ENCODE results near the gene TNRC18.

The TNRC18 gene

GRCh38 chr7:5453566-5454075 lies 30.0 kb upstream of the TNRC18 start:
- TF ChIP-seq, protein P1, sequence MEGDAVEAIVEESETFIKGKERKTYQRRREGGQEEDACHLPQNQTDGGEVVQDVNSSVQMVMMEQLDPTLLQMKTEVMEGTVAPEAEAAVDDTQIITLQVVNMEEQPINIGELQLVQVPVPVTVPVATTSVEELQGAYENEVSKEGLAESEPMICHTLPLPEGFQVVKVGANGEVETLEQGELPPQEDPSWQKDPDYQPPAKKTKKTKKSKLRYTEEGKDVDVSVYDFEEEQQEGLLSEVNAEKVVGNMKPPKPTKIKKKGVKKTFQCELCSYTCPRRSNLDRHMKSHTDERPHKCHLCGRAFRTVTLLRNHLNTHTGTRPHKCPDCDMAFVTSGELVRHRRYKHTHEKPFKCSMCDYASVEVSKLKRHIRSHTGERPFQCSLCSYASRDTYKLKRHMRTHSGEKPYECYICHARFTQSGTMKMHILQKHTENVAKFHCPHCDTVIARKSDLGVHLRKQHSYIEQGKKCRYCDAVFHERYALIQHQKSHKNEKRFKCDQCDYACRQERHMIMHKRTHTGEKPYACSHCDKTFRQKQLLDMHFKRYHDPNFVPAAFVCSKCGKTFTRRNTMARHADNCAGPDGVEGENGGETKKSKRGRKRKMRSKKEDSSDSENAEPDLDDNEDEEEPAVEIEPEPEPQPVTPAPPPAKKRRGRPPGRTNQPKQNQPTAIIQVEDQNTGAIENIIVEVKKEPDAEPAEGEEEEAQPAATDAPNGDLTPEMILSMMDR (IDR thresholded peaks at IDR 0.05; ENCODE audit: low read depth, low read length, missing control alignments) = no peak
- no peak overlapping the region for H3K27ac ChIP-seq
- no peaks in the 10 kb centered on the region for H3K36me3 ChIP-seq (replicated peaks)
- no peaks in the 10 kb centered on the region for H3K27me3 ChIP-seq (replicated peaks)
- no peak overlapping the region for H3K4me3 ChIP-seq (ENCODE audit: low read depth, low read length)
- in situ Hi-C loops (cut with HindIII; ENCODE audit: low pct_ligation_motif_present, low sequenced_read_pairs) = no loop called here
- no peak for DNase-seq

DNA sequence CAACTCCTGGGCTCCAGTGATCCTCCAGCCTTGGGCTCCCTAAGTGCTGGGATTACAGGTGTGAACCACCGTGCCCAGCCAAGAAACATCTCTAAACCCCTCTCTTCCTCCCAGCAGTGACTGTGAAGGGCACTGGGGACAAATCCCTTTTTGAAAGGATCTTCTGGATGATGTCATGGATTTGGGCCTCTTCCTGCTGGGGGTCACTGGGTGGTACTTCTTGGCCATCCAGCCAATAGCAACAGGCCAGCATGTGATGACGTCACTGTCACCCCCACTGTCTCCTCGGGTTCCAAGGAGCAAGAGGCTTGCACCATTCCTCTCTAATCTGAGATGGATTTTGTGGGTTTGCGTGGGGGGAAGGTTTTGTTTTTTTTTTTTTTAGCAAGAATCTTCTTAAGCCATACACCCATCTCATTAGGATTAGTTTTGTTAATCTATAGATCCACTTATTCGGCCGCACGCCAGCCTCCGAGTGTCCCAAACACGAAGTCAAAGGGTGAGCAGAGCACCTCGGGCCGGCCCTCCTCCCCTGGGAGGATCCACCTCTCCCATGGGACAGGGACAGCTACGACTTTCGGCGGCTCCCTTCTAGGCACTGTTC lies 29.4 kb upstream of the TNRC18 start:
- peak; percentile 59 for DNase-seq
- in situ Hi-C loops (cut with HindIII; ENCODE audit: low pct_ligation_motif_present, low sequenced_read_pairs) = no loop called here
- TF ChIP-seq, protein P1 (IDR thresholded peaks at IDR 0.05; ENCODE audit: low read depth, low read length, missing control alignments) = no peak
- no peaks in the 10 kb centered on the region for H3K36me3 ChIP-seq (replicated peaks)
- H3K4me3 ChIP-seq (ENCODE audit: low read depth, low read length) = no peak overlapping the region
- H3K27me3 ChIP-seq (replicated peaks) = no peaks in the 10 kb centered on the region
- no peak overlapping the region for H3K27ac ChIP-seq

DNA sequence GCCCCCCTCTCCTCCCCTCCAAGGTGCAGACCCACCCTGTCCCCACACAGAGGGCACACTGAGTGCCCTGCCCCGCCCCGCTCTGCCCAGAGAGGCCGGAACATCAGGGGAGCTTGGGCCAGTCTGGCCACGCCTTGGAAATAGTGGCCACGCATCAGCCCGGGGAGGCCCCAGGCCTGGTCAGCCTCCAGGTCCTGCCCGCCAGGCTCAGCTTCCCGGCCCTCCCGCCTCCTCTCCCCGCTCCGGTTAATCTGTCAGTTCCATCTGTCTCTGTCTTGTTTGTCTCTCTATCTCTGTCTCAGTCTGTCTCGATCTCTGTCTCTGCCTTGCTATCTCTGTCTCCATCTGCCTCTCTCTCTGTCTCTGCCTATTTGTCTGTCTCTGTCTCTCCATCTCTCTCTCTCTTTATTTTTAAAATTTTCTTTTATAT lies 28.9 kb upstream of the TNRC18 start:
- TF ChIP-seq, protein P1 (IDR thresholded peaks at IDR 0.05; ENCODE audit: low read depth, low read length, missing control alignments) = no peak
- no peaks in the 10 kb centered on the region for H3K36me3 ChIP-seq (replicated peaks)
- DNase-seq = no peak
- in situ Hi-C loops (cut with HindIII; ENCODE audit: low pct_ligation_motif_present, low sequenced_read_pairs) = no loop called here
- no peaks in the 10 kb centered on the region for H3K27me3 ChIP-seq (replicated peaks)
- no peak overlapping the region for H3K4me3 ChIP-seq (ENCODE audit: low read depth, low read length)
- H3K27ac ChIP-seq = no peak overlapping the region

GRCh38 chr7:5451391-5451790 lies 27.8 kb upstream of the TNRC18 start:
- in situ Hi-C loops (cut with HindIII; ENCODE audit: low pct_ligation_motif_present, low sequenced_read_pairs) = no loop called here
- TF ChIP-seq, protein P1 (IDR thresholded peaks at IDR 0.05; ENCODE audit: low read depth, low read length, missing control alignments) = no peak
- H3K27ac ChIP-seq = no peak overlapping the region
- no peaks in the 10 kb centered on the region for H3K36me3 ChIP-seq (replicated peaks)
- DNase-seq = no peak
- no peaks in the 10 kb centered on the region for H3K27me3 ChIP-seq (replicated peaks)
- no peak overlapping the region for H3K4me3 ChIP-seq (ENCODE audit: low read depth, low read length)

DNA sequence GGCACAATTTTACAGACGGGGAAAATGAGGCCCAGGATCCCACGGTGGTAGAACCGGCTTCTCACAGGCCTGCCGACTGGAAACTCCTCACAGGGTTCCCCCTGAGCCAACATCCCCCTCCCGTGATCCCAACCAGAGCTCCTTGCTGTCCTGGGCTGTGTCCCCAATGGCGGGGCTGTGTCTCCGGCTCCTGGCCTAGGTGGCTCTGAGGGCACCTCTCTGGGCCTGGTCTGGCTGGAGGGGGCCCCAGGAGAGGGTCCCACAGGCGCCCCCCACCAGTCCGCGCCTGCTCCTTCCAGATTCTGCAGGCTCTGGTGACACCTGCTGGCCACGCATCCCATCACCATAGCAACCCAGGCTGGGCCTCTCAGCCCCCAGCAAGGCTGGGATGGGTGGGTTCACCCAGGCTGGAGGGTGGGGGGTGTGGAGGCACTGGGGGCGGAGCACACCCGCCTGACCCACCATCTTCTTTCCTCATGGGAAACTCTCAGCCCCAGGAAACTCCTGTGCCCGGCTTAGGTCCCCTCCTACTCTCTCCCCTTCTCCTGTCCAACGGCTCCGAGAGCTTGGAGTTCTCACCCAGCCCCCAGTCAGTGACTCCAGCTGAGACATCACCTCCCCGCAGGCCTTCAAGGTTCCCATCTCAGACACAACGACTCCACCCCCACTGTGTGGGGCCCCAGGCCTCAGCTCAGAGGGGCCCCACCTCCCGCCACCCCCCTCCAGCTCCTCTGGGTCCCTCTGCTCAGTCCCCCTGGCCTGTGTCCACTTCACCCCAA lies 27.1 kb upstream of the TNRC18 start:
- TF ChIP-seq, protein P1 (IDR thresholded peaks at IDR 0.05; ENCODE audit: low read depth, low read length, missing control alignments) = peak; percentile 74
- in situ Hi-C loops (cut with HindIII; ENCODE audit: low pct_ligation_motif_present, low sequenced_read_pairs) = no loop called here
- DNase-seq = peak; percentile 29

More for the DNA sequence above, 27.1 kb upstream of the TNRC18 start:
- H3K36me3 ChIP-seq (replicated peaks) = no peaks in the 10 kb centered on the region
- no peak overlapping the region for H3K27ac ChIP-seq
- no peaks in the 10 kb centered on the region for H3K27me3 ChIP-seq (replicated peaks)
- no peak overlapping the region for H3K4me3 ChIP-seq (ENCODE audit: low read depth, low read length)

All from brain microvascular endothelial cell (primary cell).